HG03354 (cell line): ENCODE results near the gene SCN5A.

Experiments used
- ATAC-seq: cut with Tn5 transposase; IDR thresholded peaks from one replicate; pipeline ENCODE4 v1.9.1; 2021; ENCODE audit warnings: mild to moderate bottlenecking; ENCODE audit not compliant: unreplicated experiment, poor library complexity, severe bottlenecking

SCN5A gene

DNA sequence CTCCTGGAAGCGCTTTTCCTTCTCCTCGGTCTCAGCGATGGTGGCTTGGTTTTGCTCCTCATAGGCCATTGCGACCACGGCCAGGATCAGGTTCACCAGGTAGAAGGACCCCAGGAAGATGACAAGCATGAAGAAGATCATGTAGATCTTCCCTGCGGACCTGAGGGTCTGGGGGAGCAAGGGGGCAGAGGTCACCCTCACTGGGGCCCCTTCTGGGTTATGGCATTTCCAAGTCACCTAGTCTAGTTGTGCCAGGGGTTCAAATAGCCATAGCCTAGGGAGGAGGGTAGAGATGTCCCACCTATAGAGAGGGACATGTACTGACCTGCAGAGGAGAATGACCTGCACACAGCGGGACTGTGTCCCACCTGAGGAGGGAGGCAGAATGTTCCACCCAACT is 43.5 kb downstream of the SCN5A start:
- no peak for ATAC-seq

DNA sequence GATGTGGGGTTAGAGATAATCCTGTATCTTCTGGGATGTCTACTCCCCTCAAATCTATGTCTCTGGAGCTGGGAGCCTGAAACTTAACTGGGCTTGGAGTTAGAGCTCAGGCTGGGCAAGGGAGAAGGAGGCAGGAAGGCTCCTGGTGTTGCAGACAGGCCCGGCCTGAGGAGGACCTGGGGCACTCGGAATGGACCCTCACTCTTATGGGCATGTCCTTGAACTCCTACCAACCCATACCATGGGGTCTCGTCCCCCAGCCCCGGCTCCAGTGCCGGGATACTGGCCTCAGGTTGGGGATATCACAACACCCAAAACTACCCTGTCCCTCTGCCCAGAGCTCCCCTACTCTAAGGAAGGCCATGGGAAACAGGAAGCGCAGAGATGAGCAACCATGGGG is 45.2 kb downstream of the SCN5A start:
- ATAC-seq = no peak

DNA sequence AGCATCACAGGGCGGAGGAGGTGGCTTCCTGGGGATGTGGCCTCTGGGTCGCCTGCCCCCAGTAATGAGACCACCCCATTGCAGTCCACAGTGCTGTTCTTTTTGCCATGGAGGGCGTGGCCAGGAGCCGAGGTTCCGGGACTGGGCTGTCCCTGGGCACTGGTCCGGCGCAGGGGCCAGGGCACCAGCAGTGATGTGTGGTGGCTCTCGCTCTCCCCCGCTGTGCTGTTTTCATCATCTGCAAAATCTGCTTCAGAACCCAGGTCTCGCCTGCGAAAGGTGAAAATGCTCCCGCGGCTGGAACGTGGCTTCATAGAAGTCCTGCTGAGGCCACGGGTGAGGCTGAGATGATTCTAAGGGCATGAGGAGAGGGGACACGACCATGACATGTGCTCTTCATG is 45.8 kb downstream of the SCN5A start:
- no peak for ATAC-seq

DNA sequence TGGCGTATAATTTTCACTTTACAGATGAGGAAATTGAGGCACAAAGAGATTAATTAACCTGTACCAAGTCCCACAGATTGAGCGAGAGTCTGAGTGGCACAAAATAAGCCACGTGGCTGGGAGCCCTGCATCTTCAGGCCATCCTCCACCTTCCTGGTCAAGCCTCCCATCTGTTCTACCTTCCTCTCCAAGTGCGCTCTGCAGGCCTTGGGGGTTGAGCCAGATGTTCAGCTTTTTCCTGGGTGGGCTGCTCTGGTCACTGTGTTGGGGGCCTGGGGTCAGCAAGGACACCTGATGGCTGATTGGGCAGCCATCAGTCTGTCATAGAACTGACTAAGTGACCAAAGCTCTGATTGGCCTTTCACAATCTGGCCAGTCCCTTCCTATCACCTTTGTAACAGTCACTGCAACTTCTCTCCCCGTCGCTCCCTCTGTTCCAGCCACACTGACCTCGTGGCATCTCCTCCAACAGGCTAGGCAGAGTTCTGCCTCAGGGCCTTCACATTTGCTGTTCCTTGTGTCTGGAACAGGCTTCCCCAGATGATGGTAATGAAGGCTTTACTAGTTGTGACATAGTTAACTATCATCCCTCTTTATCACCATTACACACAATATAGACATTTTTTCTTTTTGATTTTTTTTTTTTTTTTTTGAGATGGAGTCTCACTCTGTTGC is 46.8 kb downstream of the SCN5A start:
- no peak for ATAC-seq

DNA sequence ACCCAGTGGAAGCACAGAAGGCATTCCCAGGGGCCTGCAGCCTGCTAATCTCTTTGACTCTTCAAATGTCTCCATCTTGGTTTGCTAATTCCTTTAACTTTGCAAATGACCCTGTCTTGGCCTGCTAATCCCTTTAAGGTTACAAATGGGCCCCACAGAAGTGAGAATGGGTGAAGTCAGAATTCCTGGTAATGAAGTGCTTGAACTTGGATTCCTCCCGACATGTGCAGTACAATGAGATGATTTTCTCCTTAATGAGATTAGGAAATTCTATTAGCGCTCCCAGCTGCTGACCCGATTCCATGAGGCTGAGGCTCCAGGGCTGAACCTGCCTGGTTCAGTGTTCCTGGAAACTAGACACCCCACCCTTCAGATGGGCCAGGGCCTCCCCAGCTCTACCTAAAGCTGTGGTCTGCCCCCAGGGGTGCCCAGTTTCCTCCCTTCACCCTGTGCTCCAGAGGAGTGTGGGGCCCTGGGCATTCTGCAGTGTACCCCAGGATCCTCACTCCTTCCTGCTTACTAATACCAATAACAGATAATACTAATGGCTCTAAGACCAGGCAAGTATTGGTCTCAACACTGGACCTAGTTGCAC is 47.4 kb downstream of the SCN5A start:
- no peak for ATAC-seq

DNA sequence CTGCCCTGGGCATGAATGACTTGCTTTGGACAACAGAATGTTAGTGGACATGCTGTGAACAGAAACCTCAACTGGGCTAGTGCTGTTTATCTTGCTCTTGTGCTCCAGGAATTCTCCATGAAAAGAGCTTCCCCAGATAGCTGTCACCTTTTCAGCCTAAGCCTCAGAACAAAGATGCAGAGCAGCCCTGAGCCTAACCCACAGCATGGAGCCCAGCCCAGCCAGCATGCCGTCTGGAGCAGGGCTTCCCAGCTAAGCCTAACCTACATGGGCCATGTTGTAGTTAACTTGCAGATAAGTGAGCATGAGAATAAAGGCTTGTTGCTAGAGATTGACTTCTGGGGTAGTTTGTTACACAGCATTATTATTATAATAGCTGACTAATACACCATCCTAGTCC is 48.9 kb downstream of the SCN5A start:
- ATAC-seq = no peak

DNA sequence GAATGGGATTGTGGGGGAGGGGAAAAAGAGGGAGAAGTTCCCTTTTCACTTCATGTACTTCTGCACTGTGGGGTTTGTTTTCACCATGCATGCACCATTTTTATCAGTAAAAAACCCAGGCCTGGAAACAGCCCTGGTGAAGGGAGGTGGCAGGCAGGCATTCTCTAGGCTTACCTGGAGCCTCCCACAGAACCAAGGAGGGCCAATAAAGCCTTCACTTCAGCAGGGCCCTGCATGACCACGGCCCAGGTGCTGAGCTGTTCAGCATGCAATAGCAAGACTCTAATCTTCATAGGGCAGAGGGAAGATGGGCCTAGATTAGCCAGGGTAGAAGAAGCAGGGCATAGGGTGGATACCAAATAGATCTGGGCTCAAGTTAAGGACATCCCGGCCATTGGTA is 49.6 kb downstream of the SCN5A start:
- ATAC-seq = no peak

DNA sequence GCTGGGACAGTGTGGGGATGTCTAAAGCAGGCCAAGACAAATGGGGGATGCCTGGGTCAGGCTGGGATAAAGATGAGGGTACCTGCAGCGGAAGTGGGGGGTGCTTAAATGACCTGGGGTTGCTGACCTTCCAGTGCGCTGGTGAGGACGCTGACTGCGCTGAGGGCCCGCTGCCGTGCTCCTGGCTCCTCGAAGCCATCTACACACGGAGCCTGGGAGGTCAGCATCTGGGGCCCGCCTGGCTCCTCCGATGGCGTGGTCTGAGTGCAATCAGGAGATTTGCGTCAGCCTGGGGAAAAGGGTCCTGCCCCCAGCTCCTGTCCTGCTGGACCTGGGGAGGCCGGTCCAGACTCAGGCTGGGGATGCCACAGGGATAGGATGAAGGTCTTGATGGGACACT is 50.7 kb downstream of the SCN5A start:
- no peak for ATAC-seq

DNA sequence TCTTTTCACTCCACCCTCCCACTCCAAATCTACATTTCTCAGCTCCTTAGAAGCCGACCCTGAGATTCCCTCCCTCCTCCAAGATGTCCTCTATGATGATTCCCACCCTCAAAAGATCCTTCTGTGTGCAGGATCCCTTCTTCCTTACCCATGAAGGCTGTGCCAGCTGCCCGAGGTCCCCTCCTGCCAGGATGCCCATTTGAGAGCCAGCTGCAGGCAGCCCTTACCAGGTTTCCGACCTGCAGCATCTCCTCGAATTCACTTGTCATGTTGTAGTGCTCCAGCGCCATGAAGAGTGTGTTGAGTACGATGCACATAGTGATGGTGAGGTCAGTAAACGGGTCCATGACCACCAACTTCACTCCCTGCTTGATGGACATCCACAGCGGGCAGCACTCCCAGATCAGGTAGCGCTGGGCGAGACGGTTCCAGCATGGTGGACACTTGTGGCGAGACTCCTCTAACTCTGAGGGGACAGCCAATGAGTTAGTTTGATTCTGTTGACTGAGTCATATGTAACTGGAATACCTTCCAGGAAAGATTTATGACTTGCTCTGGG is 51.9 kb downstream of the SCN5A start:
- no peak for ATAC-seq

DNA sequence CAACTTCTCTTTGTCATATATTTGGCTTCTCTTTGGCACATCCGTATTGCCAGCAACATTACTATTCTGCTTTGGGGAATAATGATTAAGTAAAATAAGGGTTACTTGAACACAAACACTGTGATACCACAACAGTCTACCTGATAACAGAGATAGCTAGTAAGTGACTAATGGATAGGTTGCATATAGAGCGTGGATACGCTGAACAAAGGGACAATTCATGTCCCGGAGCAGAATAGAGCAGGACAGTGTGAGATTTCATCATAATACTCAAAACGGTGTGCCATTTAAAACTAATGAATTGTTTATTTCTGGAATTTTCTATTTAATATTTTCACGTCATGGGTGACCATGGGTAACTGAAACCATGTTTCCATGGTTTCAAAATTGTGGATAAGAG is 54.1 kb downstream of the SCN5A start:
- ATAC-seq = no peak

DNA sequence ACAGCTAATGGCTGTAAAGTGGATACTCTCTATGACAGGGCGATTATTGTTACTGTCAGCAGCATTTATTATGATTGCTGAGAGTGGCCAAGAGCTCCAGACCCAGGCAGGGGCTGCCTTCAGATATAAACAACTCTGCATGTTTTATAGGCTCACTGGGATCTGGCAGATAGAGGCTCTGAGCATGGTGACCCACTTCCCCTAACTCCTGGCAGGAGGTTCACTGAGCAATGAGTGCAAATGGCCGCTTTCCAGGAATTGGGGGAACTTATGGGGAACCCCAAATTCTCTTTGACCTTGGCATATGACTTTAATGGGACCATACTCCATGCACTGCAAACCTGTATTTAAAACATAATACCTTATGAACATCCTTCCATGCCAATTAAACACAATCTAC is 59.0 kb downstream of the SCN5A start:
- no peak for ATAC-seq

DNA sequence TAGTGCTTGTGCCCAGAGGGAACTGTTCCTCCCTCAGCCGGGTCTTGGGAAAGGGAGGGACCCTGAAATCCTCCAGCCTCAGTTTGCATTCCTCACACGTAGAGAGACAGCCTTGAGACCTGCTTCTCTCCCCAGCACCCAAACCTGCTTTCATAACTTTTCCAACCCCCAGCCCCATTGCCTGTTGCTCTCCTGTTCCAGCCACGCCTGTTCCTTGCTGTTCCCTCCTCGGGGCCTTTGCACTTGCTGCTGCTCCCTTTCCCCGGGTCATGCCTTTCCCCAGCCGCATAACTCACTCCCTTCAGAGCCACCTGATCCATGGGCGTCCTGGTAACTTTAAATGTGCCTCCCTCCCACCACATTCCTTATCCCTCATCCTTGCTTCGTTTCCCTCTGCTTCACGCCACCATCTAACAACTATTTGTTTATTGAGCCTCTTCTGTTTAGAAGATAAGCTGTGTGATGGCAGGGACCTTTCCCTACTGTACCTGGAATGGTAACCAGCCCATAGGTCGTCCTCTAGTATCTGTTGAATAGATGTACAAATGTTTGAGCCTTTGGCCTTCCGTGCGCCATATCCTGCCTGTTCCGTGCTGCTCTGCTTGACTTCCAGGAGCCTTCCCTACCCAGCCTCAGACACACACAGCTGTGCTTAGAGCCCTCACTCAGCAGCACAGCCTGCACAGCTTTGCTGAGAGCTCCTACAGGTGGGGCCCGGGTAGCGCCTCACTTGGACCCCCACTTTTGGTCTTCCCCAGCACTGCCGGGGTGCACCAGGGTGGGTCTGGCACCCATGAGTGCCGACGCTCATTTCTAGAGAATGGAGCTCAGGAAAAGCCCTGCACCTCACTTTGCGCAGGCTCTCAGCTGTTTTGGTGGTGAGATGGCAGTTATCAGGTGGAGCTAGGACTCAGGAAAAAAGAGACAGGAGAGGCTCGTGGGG is 60.2 kb downstream of the SCN5A start:
- ATAC-seq = no peak

DNA sequence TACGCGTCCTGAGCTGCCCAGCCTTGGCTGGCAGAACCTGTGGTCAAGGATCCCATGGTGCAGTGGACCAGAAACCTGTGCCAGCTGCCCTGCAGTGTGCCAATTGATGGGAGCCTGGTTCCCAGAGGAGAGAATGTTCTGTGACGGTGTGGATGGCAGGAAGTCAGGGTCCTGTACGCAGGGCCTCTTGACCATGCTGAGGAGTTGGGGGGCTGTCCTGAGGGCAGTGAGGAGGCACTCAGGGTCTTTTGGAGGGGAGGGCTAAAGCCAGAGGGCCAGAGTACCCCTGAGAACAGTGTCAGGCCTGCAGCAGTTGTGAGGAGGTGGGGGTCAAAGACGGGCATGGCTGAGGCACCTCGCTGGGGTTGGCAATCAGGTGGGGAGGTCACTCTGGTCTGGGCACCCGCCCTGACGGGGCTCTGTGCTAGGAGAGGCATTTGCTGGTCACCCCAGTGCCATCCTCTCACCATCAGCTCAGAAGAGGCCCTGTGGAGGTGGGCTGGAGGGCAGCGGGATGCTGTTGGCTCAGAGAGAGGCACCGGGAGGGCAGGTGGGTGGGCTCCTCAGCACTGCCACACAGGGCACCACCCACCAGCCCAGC is 61.0 kb downstream of the SCN5A start:
- ATAC-seq = no peak

DNA sequence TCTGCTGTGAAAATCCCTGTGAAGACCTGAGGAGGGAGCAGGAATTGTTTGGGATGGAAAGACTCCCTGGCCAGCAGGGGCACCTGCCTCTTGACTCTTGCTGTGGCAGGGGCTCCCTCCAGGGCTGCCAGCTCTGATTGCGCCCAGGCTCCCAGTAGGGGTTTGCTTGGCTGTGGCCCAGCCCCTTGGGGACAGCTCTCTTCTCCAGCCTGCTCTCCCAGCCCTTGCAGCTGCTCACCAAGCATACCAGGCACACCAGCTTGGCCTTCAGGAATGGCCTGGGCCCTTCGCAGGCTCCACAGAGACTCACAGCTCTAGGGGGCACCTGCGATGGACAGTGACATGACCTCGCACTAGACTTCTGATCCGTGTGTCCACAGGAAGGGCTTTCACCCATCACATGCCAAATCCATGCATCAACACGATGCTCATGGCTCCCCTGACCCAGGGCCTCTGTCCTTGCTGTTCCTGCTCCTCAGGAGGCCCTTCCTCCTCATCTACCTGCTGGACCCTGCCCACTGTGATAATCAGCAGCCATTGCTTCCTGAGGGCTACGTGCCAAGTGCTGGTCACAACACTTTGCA is 61.8 kb downstream of the SCN5A start:
- ATAC-seq = no peak

DNA sequence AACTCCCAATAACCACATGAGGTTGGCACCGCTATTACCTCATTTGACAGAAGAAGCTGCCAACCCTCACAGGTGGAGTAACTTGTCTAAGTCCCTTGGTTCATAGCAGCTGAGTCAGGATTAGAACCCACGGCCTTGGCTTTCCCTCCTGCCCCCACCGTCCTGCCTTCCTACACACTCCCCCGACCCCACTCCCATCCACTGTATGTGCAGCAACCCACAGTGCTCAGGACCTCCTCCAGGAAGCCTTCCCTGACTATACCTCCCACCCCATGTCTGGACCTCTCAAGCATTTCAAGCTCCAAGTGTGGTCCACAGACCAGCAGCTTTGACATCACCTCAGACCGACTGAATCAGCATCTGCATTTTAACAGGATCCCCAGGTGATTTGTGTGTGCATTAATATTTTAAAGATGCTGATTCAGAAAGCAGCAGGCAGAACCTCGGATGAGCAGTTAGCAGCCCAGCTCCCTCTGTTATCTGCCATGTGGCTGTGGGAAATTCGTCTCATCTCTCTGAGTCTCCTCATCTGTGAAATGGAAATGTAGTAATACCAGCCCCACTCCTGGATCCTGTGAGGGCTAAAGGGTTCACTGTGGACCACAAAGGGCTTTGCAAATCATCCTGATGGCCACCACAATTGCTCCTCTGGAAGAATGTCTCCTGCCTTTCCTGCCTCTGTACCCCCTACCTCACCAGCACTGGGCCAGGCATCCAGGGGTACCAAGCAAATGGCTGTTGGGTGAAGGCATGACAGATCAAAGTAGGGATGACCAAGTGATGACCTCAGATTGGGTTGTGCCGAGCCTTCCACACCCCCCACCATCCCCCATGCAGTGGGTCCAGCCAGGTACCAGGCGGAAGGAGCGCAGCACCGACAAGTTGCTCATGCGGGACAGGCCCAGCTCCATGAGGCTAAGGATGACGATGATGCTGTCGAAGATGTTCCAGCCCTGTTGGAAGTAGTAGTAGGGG is 62.7 kb downstream of the SCN5A start:
- ATAC-seq = no peak

DNA sequence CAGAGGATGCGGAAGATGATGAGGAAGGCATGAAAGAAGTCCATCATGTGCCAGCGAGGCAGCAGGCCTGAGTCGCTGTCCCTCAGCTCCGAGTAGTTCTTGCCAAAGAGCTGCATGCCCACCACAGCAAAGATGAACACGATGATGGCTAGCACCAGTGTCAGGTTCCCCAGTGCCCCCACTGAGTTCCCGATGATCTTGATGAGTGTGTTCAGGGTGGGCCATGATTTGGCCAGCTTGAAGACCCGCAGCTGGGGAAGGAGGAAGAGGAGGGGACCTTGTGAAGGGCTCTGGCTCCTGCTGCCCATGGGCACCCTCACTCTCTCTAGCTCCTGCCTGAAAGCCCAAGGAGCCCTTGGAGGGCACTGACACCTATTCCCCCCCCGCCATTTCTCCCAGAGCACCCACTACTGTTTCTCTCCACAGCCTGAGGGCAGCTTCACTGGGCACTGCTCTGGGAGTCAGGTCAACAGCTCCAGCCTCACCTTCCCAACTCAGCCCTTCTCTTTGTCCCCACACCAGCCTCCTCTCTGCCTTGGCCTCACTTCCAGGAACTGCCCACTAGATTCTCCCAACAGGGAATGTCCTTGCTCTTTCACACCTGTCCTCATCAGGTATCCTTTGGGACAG is 63.6 kb downstream of the SCN5A start:
- no peak for ATAC-seq

DNA sequence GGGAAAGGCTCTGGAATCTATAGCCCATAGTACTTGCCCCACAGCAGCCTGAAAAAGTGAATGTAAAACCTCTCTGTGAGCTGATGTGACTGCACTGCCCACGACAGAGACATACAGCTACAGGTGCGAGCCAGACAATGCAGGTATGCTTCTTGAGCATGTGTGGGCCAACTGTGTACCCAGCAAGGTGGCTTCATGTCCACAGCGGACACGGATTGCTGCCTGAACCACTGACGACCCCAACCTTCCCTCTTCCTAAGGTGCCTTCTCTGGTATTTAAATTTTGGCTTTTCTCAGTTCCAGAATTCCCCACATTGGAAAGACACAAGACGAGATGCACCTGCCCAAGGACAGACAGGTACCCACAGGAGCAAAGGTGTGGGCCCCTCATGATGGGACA is 65.8 kb downstream of the SCN5A start:
- no peak for ATAC-seq

DNA sequence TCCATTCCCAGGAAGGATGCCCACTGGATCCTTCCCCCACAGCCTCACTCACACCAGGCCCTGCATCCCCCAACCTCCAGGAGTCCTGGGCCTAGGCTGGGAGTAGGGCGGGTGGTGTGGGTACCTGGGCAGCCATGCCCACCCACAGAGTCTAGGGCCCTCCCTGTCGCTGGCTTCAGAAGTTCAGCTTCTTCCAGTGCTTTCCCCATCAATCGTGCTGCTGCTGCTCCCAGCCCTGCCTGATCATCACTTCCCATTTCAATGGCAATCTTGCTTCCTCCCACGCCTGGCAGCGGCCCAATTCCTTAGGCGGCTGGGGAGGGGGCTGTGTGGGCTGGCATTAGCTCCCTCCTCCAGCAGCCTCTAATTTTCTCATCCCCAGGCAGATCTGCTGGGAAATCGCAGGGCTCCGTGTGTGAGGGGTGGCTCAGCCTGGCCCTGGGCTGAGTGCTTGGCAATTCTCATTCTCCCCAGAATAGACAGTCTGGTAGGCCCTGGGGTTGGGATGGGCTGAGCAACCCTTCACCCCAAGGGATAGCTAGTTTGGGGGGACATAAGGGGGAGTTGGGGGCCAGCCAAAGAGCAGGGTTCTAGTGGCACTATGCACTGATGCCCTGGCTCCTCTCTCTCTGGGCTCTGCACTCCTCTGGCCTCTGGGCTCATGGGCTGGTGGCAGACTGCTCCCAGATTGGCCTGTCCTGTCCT is 66.4 kb downstream of the SCN5A start:
- ATAC-seq = no peak
